Suppressor macrophage treated with lipopolysaccharide for 1 hour (primary cell): ENCODE results near the gene HES3.

ENCODE experiments used
- DNase-seq, 3 donors: peaks; one replicate each; pipeline ENCODE4 v3.0.0-alpha.2; 2020 to 2022

HES3 gene, protein sequence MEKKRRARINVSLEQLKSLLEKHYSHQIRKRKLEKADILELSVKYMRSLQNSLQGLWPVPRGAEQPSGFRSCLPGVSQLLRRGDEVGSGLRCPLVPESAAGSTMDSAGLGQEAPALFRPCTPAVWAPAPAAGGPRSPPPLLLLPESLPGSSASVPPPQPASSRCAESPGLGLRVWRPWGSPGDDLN

GRCh38 chr1:6243993-6244392 lies at the start of gene HES3:
TSS of gene HES3 (plus strand) at chr1:6244179. CDS start at chr1:6244366, 187 bp downstream.
- no peak for DNase-seq

- DNase-seq, result peak; percentile 46 to 47 (median 47)
These were observed 46.1 kb upstream of the HES3 start for GRCh38 chr1:6197746-6198427.

GRCh38 chr1:6198646-6199297 lies 45.2 kb upstream of the HES3 start:
- DNase-seq, result peak; percentile 24 to 47 (median 28)

DNA sequence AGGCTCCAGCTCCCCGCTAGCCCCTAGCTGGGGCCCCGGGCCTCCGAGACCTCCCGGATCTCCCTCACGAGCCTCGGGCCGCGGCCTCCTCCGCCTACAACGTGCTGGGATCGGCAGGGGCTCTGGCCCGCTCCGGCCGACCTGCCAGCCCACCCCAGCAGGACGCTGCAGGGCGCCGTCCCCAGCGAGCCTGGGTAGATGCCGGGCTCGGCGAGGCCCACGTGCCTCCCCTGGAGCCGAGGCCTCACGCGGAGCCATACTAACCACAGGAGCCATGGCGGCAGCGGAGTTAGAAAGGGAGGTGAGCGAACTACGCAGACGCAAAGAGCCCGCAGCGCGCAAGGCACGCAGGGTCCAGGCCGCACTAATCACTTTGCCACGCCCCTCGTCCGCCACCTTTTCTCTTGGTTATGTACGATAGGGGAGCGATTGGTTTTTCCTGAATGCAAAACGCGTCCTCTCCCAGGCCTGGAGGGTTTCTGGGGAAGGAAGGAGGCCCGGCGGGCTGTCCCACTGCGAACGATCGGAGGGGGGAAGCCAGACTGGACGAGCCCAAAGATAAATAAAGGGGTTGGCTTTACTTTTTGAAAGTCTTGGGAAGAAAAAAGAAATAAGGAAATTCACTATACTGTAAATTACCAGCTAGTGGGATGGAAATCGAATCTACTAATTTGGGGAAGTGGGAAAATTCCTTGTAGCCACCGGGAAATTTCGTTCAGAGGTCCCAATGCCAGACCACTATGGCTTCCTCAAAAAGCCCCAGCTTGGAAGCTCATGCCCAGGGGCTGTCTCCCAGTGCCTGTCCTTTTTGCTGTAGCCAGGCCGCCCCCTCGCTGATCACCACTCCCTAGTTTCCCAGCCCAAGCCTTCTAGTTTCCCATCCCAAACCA lies 44.4 kb upstream of the HES3 start, which contains the start of gene RPL22:
Gene RPL22, minus strand, starts transcription at position 298 of the 890 bp plus-strand sequence. Its CDS starts 22 bp downstream, at position 276.
- peak; percentile 97 to 99 (median 98) for DNase-seq

DNA sequence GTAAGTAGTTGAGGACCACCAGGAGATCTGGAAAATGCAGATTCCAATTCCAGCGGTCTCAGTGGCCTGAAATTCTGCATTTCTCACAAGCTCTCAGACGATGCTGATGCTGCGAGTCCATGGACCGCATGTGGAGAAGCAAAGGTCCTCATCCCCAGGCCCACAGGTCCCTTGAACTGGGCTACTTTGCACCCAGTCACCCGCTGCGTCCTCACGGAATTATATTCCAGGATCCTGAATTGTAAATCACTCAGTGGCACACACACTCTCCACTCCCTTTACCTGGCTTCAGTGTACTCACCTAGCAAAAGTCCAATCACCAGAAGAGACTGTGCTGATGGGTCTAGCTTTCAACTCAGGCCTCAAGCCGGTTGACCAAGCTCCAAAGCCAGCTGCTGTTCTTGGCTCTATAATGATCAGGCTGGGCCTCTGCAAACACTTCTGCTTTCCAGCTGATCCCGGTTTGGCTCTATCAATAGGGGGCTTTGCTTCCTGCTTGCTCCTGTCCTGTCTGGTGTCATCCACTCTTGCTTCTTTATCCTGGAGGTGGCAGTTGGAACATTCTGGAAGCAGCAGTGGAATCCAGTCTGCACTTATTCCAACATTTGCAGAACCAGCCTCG lies 43.7 kb upstream of the HES3 start:
- no peak for DNase-seq

DNA sequence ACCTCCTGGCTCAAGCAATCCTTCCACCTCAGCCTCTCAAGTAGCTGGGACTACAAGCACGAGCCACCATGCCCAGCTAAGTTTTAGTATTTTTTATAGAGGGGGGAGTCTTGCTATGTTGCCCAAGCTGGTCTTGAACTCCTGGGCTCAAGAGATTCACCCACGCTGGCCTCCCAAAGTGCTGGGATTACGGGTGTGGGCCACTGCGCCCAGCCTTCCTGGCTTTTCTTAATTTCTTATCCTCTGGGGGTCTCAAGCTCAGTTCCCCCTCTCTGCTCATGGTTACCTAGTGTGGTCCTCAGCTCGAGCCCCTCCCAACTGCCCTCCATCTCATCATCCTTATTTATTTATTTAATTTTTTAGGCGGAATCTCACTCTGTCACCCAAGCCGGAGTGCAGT lies 41.7 kb upstream of the HES3 start:
- no peak for DNase-seq

DNA sequence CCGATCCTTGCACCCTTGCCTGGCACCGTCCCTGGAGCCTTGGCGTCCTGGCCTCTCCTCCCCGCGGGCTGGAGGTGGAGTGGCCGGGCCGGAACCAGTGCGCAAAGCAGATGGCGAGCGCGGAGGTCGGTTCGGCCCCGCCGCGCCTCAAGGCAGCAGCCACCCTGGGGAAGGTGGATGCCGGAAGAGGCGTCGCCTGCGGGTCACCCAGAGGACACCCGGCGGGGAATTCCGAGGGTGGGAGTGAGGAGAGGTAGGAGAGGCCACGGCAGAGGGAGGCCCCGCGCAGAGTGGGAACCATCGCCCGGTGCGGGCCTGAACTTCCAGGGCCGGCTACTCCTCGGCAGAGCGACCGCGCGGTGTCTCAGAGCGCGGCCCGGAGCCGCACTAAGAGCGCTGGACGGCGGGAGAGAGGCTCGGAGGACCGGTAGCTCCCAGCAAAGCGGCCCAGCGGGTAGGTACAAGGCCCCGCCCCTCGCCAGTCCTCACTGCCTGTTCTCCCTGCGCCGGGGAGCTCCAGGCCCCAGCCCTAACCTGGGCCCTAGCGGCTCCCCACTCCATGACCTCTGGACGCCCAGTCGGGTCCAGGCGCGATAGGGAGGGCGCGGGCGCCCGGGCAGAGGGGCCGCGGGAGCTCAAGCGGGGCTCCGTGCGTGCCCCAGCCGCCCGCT lies 38.0 kb upstream of the HES3 start, which contains the start of gene RNF207:
Gene RNF207, plus strand, starts transcription at position 271 of the 671 bp plus-strand sequence. CDS start 417 bp downstream, outside the sequence.
- DNase-seq, result peak; percentile 50 to 74 (median 56)

DNA sequence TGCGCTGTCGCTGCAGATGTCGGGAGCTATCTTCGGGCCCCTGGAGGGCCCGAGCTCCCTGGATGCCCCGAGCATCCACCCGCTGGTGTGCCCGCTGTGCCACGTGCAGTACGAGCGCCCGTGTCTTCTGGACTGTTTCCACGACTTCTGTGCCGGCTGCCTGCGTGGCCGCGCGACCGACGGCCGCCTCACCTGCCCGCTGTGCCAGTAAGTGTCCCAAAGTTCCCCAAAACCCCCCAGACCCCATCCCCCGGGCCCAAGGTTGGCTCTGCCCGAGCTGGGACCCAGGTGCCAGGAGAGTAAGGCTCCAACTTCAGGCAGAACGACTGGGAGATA lies 37.5 kb upstream of the HES3 start:
- DNase-seq, result no peak

DNA sequence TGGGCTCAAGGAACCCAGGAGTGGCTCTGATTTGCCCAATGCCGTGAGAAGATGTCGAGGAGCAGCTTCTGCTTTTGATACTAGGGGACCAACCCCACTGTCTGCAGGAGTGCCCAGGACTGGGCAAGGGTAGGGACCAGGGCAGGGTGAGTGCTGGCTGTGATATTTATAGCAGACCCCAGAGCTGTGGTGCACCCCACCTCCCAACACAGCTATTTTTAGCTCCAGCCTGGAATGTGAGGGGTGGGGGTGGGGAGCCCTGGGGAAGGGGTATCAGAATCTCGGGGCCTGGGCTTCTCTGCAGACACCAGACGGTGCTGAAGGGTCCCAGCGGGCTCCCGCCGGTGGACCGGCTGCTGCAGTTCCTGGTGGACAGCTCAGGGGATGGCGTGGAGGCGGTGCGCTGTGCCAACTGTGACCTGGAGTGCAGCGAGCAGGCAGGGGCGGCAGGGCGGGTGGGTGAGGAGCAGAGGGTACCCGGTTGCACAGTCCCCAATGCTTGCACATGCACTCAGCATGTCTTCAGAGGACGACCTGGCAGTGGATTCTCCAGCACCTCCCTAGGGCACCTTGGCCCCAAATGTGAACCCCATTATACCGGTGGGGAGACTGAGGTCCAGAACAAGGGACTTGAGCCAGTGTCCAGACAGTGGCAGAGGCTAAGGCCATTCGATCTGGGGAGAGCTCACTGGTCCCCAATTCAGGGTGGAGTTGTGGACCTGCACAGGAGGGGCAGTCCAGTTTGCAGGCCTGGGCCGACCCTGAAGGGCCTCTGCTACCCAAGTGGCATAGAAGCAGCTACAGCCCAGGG lies 36.7 kb upstream of the HES3 start:
- no peak for DNase-seq

DNA sequence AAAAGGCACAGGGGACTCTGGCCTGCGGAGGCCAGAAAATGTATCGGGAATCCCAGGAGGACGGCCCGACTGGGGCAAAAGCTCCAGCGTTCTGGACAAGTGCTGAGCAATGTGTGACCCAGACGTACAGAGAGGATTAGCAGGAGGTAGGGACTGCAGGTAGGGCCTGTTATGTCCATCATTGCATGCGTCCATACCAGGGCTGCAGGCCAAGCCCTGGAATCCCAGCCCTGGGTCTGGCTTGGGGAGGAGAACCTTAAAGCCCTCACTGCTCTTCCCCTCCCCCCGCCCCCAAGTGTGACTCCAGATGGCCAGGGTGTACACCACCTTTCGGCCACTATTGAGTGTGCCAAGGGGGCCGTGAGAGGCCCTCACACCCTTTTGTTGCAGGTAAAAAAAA lies 36.1 kb upstream of the HES3 start:
- no peak for DNase-seq

GRCh38 chr1:6208723-6209660 lies 35.0 kb upstream of the HES3 start:
- DNase-seq, result peak; percentile 73 to 87 (median 77)

DNA sequence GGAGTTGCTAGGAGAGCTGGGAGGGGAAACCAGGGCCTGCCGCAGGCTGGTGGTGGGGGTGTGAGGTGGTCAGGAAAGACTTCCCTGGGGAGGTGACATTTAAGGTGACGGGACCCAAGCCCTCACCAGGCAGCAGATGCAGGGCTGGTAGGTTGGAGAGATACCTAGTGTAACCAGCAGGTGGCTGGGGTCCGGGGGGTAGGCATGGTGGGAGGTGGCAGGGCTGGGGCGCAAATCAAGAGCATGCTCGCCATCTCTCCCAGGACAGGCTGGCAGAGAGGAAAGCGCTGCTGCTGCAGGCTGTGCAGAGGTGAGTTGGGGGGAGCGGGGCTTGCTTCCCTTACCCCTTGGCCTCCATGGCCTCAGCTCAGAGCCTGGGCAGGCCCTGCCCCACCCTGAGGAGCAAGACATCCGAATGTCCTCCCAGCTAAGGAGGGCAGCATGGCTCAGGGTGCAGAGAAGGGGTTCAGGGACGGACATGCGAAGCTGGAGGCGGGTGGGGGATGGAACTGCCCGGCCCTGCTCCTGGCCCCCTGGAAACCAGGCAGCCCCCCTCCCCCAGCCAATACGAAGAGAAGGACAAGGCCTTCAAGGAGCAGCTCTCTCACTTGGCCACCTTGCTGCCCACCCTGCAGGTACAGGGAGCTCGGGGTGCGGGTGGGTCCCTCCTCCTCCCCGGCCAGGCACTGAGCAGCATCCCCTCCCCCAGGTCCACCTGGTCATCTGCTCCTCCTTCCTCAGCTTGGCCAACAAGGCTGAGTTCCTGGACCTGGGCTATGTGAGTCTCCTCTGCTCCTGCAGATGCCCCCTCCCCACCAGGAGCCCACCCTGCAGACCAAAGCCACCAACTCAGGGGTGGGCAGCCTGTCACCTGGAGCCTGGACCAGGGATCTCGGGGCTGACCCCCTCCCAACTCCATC lies 34.1 kb upstream of the HES3 start:
- no peak for DNase-seq

DNA sequence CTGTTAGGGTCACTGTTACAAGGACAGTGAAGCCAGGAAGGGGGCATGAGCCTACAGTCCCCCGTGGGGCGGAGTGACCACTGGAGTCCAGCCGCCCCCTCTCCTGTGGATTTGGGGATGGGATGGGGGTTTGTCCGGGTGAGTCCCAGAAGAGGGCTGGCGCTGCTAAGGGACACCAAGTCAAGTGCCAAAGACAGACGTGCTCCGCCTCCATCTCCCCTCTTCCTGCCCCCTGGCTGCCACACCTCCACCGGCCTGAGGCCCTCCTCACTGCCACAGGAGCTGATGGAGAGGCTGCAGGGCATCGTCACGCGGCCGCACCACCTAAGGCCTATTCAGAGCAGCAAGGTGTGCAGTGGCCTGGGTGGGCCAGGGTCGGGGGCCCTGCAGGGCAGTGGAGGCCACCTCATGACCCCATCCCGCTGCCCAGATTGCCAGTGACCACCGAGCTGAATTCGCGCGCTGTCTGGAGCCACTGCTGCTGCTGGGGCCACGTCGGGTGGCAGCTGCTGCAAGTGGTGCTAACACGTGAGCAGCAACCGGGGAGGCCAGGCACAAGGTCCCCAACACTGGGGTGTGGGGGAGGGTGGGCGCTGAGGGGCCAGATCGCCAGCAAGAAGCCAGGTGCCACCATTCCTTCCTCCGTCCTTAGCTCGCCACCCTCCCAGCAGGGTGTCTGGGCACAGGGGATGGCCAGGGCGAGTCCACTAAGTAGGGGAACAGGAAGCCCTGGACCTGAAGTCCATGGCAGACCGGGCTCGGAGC lies 33.2 kb upstream of the HES3 start:
- DNase-seq, result no peak

DNA sequence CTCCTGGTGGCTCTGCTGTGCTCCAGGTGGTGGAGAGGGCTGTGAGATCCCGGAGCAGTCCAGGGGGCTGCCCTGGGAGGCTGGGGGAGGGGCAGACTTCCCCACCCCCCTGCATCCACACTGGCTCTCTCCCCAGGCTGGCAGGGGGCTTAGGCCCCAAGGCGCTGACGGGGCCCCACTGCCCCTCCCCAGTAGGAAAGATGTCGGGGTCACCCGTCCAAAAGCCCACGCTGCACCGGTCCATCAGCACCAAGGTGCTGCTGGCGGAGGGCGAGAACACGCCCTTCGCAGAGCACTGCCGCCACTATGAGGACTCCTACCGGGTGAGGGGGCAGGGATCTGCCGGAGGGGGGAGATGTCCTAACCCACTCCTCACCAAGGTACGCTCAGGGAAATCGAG lies 32.2 kb upstream of the HES3 start:
- DNase-seq, result no peak

DNA sequence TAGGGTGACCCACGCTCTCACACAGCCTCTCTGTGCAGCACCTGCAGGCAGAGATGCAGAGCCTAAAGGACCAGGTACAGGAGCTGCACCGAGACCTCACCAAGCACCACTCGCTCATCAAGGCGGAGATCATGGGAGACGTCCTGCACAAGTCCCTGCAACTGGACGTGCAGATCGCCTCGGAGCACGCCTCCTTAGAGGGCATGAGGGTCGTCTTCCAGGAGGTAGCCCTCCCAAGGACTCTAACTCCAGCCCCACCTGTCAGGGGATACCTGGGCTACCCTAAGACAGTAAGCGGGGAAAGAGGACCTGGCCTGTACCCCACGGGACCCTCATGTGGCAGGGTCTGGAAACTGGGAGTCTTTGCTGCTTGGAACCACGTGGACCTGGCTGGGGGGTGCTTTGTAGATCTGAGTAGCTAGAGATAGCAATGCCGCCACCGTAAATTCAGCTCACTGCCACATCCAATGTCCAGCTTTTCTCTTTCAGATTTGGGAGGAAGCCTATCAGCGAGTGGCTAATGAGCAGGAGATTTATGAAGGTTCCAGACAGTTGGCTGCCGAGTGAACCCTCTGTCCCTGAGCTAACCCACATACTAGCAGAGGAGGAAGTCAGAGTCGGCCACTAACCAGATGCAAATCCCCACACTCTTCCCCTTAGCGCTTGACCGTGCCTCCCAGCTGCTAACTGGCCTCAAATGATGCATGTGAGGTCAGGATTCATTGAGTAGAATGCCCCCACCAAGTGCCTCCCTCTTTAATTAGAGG lies 31.6 kb upstream of the HES3 start:
- peak; percentile 49 to 61 (median 57) for DNase-seq

GRCh38 chr1:6218375-6219164 lies 25.4 kb upstream of the HES3 start:
- no peak for DNase-seq
